ENCODE results near the gene KIF26A. TPM values are rescaled to one million over a fixed set of nuclear protein-coding genes. Genes with fewer than 3 reads are reported as not detected.

Gene KIF26A
- total and polyA plus RNA-seq, 2 donors (not counting 1 experiment from before 2014, with no cell fraction given), result 0.15 TPM; not detected in 1

GRCh38 chr14:104188727-104189400 is 50.5 kb downstream of the KIF26A start:
- no peak for TF ChIP-seq EZH2 (IDR thresholded peaks at IDR 0.05; ENCODE audit: borderline replicate concordance, insufficient read depth, low read depth, low read length, poor library complexity, severe bottlenecking)
- H2AFZ ChIP-seq (ENCODE audit: insufficient read depth, low read depth, low read length, poor library complexity, severe bottlenecking), result no peak overlapping the region
- no peak overlapping the region for H3K4me3 Mint-ChIP-seq
- ChIA-PET POLR2A (no interaction called here), CTCF (no interaction called here)
- H3K27ac Mint-ChIP-seq, result no peak overlapping the region
- intact Hi-C loops (cut with micrococcal nuclease), result no loop called here
- no peaks in the 10 kb centered on the region for H3K36me3 ChIP-seq (replicated peaks in 1 of 2; ENCODE audit: control extremely low read depth in 1 of 2, control insufficient read depth in 1 of 2, extremely low read depth in 1 of 2, insufficient read depth in 2 of 2, low read length in 1 of 2)
- H3K27ac ChIP-seq (ENCODE audit: low read length in 2 of 2), result no peak overlapping the region
- H3K27me3 Mint-ChIP-seq, result no peaks in the 10 kb centered on the region
- no peak overlapping the region for H3K9ac ChIP-seq (ENCODE audit: low read length)
- no peaks in the 10 kb centered on the region for H3K79me2 ChIP-seq (ENCODE audit: control insufficient read depth, insufficient read depth, low read length)
- no peaks in the 10 kb centered on the region for H3K9me3 Mint-ChIP-seq (ENCODE audit: insufficient read depth)
- no peaks in the 10 kb centered on the region for H3K9me3 ChIP-seq (ENCODE audit: control extremely low read depth in 1 of 3, control insufficient read depth in 2 of 3, insufficient read depth in 1 of 3, low read length in 2 of 3)
- ATAC-seq (ENCODE audit: low read depth), result no peak
- H4K20me1 ChIP-seq (ENCODE audit: control insufficient read depth, insufficient read depth, low read length, poor library complexity, severe bottlenecking), result no peaks in the 10 kb centered on the region
- no peaks in the 10 kb centered on the region for H3K27me3 ChIP-seq (replicated peaks in 1 of 4; ENCODE audit: control extremely low read depth in 1 of 4, control insufficient read depth in 3 of 4, insufficient read depth in 4 of 4, low read length in 3 of 4)
- no peak overlapping the region for H3K4me3 ChIP-seq (ENCODE audit: control extremely low read depth in 1 of 5, extremely low read depth in 1 of 5, insufficient read depth in 1 of 5, low read depth in 2 of 5, low read length in 4 of 5)
- no peak for DNase-seq
- H3K4me1 ChIP-seq (ENCODE audit: control insufficient read depth in 2 of 2, insufficient read depth in 2 of 2, low read length in 2 of 2), result no peaks in the 10 kb centered on the region
- no peaks in the 10 kb centered on the region for H3K4me1 Mint-ChIP-seq
- 85% methylated on average over 13 of the region's 15 CpGs for WGBS (ENCODE audit: insufficient coverage)
- H3K4me2 ChIP-seq (replicated peaks; ENCODE audit: low read depth, low read length, poor library complexity, severe bottlenecking), result no peak overlapping the region

DNA sequence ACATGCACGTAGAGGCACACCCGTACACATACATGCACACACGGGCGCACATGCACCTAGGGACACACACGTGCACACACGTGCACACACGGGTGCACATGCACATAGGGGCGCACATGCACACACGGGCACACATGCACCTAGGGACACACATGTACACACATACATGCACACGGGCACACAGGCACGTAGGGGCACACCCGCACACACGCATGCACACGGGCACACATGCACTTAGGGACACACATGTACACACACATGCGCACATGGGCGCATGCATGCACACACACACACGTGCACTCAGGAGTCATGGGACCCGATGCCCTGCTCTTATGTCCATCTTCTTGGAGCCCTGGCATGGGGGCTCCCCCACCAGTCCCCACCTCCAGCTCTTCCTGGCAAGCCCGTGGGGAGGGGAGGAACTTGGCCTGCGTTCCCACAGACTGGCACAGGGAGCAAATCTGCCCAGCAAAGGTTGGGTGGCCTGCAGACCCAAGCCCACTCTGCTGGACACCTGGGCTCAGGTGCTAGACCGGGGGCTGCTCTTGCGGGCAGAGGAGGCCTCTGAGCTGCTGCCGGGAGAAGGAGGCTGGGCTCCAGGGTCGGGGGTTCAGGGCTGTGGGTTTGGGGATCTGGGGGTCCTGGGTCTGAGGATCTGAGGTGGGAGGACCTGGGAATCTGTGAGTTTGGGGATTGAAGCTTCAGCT is 51.4 kb downstream of the KIF26A start:
- no peak for ATAC-seq (ENCODE audit: low read depth)
- Mint-ChIP-seq H3K27ac (no peak overlapping the region), H3K9me3 (ENCODE audit: insufficient read depth) (no peaks in the 10 kb centered on the region), H3K27me3 (no peaks in the 10 kb centered on the region), H3K4me3 (no peak overlapping the region), H3K4me1 (no peaks in the 10 kb centered on the region)
- no peak for DNase-seq
- Histone ChIP-seq H3K4me1 (ENCODE audit: control insufficient read depth in 2 of 2, insufficient read depth in 2 of 2, low read length in 2 of 2) (no peaks in the 10 kb centered on the region), H3K36me3 (replicated peaks in 1 of 2; ENCODE audit: control extremely low read depth in 1 of 2, control insufficient read depth in 1 of 2, extremely low read depth in 1 of 2, insufficient read depth in 2 of 2, low read length in 1 of 2) (no peaks in the 10 kb centered on the region), H3K27me3 (replicated peaks in 1 of 4; ENCODE audit: control extremely low read depth in 1 of 4, control insufficient read depth in 3 of 4, insufficient read depth in 4 of 4, low read length in 3 of 4) (no peaks in the 10 kb centered on the region), H4K20me1 (ENCODE audit: control insufficient read depth, insufficient read depth, low read length, poor library complexity, severe bottlenecking) (no peaks in the 10 kb centered on the region), H3K27ac (ENCODE audit: low read length in 2 of 2) (no peak overlapping the region), H3K9me3 (ENCODE audit: control extremely low read depth in 1 of 3, control insufficient read depth in 2 of 3, insufficient read depth in 1 of 3, low read length in 2 of 3) (no peaks in the 10 kb centered on the region), H3K4me3 (ENCODE audit: control extremely low read depth in 1 of 5, extremely low read depth in 1 of 5, insufficient read depth in 1 of 5, low read depth in 2 of 5, low read length in 4 of 5) (no peak overlapping the region), H3K79me2 (ENCODE audit: control insufficient read depth, insufficient read depth, low read length) (no peaks in the 10 kb centered on the region), H3K4me2 (replicated peaks; ENCODE audit: low read depth, low read length, poor library complexity, severe bottlenecking) (no peak overlapping the region), H2AFZ (ENCODE audit: insufficient read depth, low read depth, low read length, poor library complexity, severe bottlenecking) (no peak overlapping the region), H3K9ac (ENCODE audit: low read length) (no peak overlapping the region)
- ChIA-PET CTCF (no interaction called here), POLR2A (no interaction called here)
- no peak for TF ChIP-seq EZH2 (IDR thresholded peaks at IDR 0.05; ENCODE audit: borderline replicate concordance, insufficient read depth, low read depth, low read length, poor library complexity, severe bottlenecking)
- TF ChIP-seq, protein P1, sequence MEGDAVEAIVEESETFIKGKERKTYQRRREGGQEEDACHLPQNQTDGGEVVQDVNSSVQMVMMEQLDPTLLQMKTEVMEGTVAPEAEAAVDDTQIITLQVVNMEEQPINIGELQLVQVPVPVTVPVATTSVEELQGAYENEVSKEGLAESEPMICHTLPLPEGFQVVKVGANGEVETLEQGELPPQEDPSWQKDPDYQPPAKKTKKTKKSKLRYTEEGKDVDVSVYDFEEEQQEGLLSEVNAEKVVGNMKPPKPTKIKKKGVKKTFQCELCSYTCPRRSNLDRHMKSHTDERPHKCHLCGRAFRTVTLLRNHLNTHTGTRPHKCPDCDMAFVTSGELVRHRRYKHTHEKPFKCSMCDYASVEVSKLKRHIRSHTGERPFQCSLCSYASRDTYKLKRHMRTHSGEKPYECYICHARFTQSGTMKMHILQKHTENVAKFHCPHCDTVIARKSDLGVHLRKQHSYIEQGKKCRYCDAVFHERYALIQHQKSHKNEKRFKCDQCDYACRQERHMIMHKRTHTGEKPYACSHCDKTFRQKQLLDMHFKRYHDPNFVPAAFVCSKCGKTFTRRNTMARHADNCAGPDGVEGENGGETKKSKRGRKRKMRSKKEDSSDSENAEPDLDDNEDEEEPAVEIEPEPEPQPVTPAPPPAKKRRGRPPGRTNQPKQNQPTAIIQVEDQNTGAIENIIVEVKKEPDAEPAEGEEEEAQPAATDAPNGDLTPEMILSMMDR (IDR thresholded peaks at IDR 0.05), result no peak
- 89% methylated on average over 24 of the region's 24 CpGs for WGBS (ENCODE audit: insufficient coverage)
- intact Hi-C loops (cut with micrococcal nuclease), result no loop called here
